Measurements from ENCODE around the gene SACS.

DNA sequence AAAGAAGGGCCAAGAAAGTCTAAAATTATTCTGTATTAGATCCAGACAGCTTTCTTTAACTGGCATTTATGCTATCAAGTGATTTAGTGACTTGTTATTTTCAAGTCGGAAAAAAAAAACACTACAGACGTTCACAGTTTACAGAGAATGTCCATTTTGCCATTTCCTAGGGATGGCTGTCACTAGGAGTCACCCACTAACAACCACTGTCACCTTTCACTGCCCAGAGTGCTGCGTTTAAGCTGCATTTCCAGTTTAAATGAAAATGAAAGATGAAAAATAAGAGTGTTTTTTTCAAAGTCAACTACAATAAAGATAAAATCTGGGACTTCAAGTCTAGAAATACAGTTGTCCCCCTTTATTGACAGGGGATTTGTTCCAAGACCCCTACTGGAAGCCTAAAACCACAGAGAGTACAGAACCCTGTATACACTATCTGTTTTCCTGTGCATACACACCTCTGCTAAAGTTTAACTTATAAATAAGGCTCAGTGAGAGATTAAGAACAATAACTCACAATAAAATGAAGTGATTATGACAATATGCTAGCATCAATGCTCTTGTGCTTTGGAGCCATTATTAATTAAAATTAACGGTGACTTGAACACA is 112.5 kb downstream of the SACS start:
- TF ChIP-seq, protein P1, sequence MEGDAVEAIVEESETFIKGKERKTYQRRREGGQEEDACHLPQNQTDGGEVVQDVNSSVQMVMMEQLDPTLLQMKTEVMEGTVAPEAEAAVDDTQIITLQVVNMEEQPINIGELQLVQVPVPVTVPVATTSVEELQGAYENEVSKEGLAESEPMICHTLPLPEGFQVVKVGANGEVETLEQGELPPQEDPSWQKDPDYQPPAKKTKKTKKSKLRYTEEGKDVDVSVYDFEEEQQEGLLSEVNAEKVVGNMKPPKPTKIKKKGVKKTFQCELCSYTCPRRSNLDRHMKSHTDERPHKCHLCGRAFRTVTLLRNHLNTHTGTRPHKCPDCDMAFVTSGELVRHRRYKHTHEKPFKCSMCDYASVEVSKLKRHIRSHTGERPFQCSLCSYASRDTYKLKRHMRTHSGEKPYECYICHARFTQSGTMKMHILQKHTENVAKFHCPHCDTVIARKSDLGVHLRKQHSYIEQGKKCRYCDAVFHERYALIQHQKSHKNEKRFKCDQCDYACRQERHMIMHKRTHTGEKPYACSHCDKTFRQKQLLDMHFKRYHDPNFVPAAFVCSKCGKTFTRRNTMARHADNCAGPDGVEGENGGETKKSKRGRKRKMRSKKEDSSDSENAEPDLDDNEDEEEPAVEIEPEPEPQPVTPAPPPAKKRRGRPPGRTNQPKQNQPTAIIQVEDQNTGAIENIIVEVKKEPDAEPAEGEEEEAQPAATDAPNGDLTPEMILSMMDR (IDR thresholded peaks at IDR 0.05): no peak
- no peak for TF ChIP-seq POLR2A (IDR thresholded peaks at IDR 0.05)
- TF ChIP-seq EP300 (IDR thresholded peaks at IDR 0.05): no peak

Data from gastroesophageal sphincter (tissue), 3 donors.